ENCODE measurements around the gene PLXNB1.

The PLXNB1 gene

DNA sequence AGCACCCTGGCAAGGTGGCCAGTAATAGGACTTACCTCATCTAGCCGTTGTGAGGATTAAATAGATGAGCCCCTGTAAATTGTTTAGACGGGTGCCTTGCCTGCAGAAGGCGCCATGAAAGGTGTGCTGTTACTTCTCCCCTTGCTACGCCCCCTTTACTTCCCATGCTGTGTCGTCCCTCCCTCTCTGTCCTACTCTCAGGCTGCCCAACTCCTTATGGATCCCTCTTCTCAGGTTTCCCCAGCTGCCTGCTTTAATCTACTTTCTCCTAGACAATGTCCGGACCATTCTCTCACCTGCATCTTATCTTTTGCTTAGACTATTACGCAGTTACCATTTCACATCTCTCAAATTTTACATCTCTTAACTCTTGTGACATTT is 59.6 kb downstream of the PLXNB1 start:
- DNase-seq (ENCODE audit: low read depth in 2 of 2), result no peak

DNA sequence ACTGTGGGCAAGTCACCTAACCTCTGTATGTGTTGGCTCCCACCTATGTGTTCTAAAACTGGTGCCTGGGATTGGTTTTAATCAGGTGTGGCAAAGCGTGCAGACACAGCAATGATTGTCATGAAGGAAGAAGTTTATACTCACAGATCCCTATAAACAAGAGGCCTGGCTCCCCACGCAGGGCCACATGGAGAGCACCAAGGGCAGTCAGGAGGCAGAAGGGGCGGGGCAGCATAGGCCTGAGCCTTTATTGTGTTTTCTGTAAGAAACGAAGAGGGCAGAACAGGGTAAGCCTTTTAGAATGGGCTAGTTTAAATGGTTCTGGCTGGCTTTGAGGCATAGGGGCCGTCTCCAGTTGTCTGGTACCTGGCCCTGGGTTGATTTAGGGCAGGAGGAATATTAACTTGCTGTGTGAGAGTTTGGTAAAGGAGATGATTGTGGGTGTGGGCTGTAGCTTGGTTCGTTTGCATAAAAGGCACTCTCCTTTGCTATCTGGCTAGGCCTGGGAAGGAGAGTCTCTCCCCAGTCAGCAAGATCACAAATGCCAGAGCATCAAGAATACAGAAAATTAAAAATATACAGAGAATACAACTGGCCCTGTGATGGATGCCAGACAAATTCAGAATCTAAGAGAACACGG is 60.1 kb downstream of the PLXNB1 start:
- no peak for DNase-seq (ENCODE audit: low read depth in 2 of 2)

DNA sequence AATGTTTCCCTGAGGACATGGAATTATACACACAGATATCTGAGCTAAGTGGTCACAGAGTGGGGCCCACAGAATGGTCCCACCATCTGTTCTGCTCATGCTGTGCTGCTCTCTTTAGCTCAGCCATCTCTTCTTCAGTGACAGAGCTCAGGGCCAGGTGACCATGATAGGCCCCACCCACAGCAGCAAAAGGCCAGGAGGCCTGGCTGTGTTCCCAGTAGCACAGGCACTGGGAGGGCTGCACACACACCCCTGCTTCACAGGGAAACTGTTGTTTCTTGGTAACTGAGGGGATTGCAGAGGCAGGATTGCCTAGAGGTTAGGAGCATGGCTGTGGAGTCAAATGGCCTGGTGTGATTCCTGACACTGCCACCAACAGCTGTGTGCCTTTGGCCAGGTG is 62.7 kb downstream of the PLXNB1 start:
- DNase-seq (ENCODE audit: low read depth in 2 of 2), result no peak

DNA sequence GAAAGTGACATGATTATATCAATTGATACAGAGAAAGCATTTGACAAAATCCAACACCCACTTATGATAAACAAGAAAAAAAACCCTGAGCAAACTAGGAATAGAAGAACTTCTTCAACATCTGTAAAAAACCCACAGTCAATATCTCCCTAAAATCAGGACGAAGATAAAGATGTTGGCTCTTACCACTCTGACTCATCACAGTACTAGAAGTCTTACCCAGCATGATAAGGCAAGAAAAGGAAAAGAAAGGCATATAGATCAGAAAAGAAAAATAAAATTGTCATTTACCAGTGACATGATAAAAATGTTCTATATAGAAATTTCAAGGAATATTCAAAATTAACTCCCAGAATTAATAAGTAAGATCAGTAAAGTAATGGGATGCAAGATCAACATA is 65.0 kb downstream of the PLXNB1 start:
- no peak for DNase-seq (ENCODE audit: low read depth in 2 of 2)

DNA sequence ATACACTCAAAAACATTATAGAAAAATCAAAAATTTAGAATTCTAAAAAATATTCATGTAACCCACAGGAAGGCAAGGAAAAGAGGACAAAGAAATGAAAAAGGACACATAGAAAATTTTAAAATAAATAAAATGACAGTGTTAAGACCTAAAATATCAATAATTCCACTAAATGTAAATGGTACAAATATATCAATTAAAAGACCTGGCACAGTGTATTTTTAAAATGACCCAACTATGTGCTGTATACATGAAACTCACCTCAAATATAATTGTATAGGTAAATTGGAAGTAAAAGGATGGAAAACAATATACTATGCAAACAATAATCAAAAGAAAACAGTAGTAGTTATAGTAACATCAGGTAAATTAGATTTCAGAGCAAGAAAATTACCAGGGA is 68.0 kb downstream of the PLXNB1 start:
- DNase-seq (ENCODE audit: low read depth in 2 of 2), result no peak

DNA sequence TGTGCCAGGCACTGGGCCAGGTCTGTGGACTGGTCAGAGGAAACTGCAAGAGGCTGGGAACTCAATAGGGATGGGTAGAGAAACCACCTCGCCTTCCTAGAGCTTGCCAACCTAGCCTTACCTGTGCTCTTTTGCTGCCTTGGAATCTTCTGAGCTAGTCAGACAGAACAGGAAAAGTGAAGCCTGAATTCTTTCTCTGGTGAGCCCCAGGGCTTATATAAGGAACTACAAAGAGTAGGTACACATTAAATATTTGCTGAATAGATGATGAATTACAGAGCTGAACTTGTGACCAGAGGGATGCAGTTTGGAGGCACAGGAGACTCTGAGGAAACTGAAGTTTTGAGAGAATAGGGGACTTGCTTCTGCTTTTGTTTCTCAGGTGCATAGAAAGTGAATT is 73.5 kb downstream of the PLXNB1 start:
- no peak for DNase-seq (ENCODE audit: low read depth in 2 of 2)

DNA sequence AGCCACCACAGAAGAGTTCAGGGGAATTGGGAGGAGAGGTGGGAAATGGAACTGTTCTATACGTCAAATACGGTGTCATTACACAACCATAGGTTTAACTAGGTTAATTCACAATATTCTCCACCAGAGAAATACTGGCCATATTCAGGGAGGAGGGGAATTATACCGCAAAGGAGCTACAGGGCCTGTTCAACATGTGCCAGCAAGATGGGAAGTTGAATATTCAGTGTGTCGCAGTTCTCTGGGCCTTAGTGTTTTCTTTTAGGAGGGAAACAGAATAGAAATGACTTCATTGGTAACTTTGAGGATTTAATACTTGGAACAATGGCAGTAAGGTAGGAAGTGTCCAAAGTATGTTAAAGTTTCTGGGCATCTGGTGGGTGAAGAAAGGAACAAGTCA is 75.9 kb downstream of the PLXNB1 start:
- DNase-seq (ENCODE audit: low read depth in 2 of 2), result no peak
